Heart left ventricle (tissue), 16 donors: Measurements from ENCODE around the gene PLIN1. TPM values are rescaled to one million over a fixed set of nuclear protein-coding genes. Genes with fewer than 3 reads are reported as not detected.

Experiments
- ATAC-seq, 4 donors: fragments of 200-7000 bp; cut with Tn5 transposase; one replicate each; pipeline ENCODE4 v1.9.1; 2020 to 2022; ENCODE audit warnings: moderate library complexity in 4 of 4, mild to moderate bottlenecking in 3 of 4, moderate number of reproducible peaks in 1 of 4
- DNase-seq, 5 donors: peaks; one replicate each; pipeline ENCODE4 v3.0.0-alpha.2; 2020
- H3K27ac ChIP-seq, 12 donors: fragments of 200-600 bp; sonication (generic) in 4 of 12; one replicate each; pipeline versions ENCODE4 v1.5.0 to v1.8.0; 2016 to 2022; ENCODE audit warnings: mild to moderate bottlenecking in 2 of 12
- H3K27me3 ChIP-seq, 9 donors: fragments of 200-600 bp; sonication (generic) in 2 of 9; one replicate each; pipeline versions ENCODE4 v1.5.1 to v1.8.0; 2016 to 2022; ENCODE audit warnings: mild to moderate bottlenecking in 3 of 9
- H3K36me3 ChIP-seq, 9 donors: fragments of 200-600 bp; sonication (generic) in 2 of 9; one replicate each; pipeline versions ENCODE4 v1.5.0 to v1.8.0; 2018 to 2022; ENCODE audit warnings: mild to moderate bottlenecking in 2 of 9
- H3K4me1 ChIP-seq, 12 donors: fragments of 200-600 bp; sonication (generic) in 4 of 12; one replicate each; pipeline versions ENCODE4 v1.5.0 to v1.8.0; 2016 to 2022; ENCODE audit warnings: mild to moderate bottlenecking in 3 of 12
- H3K4me3 ChIP-seq, 12 donors: fragments of 200-600 bp; sonication (generic) in 4 of 12; one replicate each; pipeline versions ENCODE4 v1.5.0 to v1.8.0; 2017 to 2022; ENCODE audit warnings: mild to moderate bottlenecking in 9 of 12, moderate library complexity in 4 of 12
- H3K9me3 ChIP-seq, 12 donors: fragments of 200-600 bp; sonication (generic) in 4 of 12; one replicate each; pipeline versions ENCODE4 v1.5.0 to v1.8.0; 2016 to 2022; ENCODE audit warnings: mild to moderate bottlenecking in 1 of 12
- CTCF ChIP-seq, 12 donors: fragments of 200-600 bp; sonication (generic) in 4 of 12; IDR thresholded peaks; one replicate each; pipeline versions ENCODE4 v1.5.0 to v1.8.0; 2018 to 2022; ENCODE audit warnings: antibody characterized with exemption in 12 of 12, mild to moderate bottlenecking in 5 of 12
- POLR2A ChIP-seq, 2 donors: fragments of 450-650 bp; IDR thresholded peaks; one replicate each; pipeline ENCODE4 v1.6.1; 2017; ENCODE audit warnings: antibody characterized with exemption in 2 of 2, mild to moderate bottlenecking in 2 of 2, moderate library complexity in 2 of 2
- whole genome bisulfite sequencing, 4 donors: extraction: QIAGEN DNeasy Blood & Tissue Kit in 2 of 4; methylation state at CpG; one replicate each; pipeline versions ENCODE4 v1.1.5 to v1.1.7; 2013 to 2018; 5-methylcytosine and 5-hydroxymethylcytosine counted together
- intact Hi-C, 10 donors: fragments of 100-400 bp; cut with DNase I; formaldehyde crosslinking; loops; one replicate each; pipeline versions ENCODE4 v1.11.1 to v1.14.2; 2022
- polyA plus RNA-seq, 2 donors: library from polyadenylated mRNA; stranded (reverse); fragments of 200-250 nt; gene quantifications; one replicate each; pipeline ENCODE4 v1.2.3, GENCODE V29; 2013
- total RNA-seq, 9 donors: library from RNA; depleted of rRNA in 2 of 9; stranded (reverse); fragments of >200 nt in 2 of 9; fragmentation: NEBNext Ultra II Directional in 3 of 9; extraction: Animal tissue kit (Norgen Biotek cat#: 25700) in 3 of 9; gene quantifications; one replicate each; pipeline versions ENCODE4 v1.1.0 to v1.2.4, GENCODE V29; 2016 to 2023
- donor health status: ischemic (EF 13 %, LVEDD 7.1; RV severe dilation, severe dysfunction).
- donor health status: healthy with polysubstance abuse.
- donor health status: DM: no; HTN: yes; CAD: no.
- donor health status: DM: no; HTN: no; CAD: no.
- donor health status: ischemic (EF 25% LVEDD 6.9; RV normal size, moderate dysfunction).
- donor health status: ischemic (EF 25% LVEDD 5.7; RV mildly dilated, moderate dysfunction).
- donor health status: healthy.
- donor health status: DM: yes; HTN: yes; CAD: no.
- donor health status: ischemic (EF 35%, LVEDD 5.7; RV mildly dilated, moderate dysfunction).
- donor health status: nonischemic (EF 11% LVEDD 7.7; RV severe dilation, severe dysfunction).
- donor health status: DM: yes; HTN: yes; CAD: no.
- donor health status: PGD.
- donor health status: ischemic (EF 29% LVEDD 5.4; RV normal size, mild dysfunction).
- donor health status: nonischemic (EF 23%, LVEDD 6.1; RV moderate dilation, normal function).

PLIN1 gene
- total and polyA plus RNA-seq, 11 donors = 0.28 to 143 (median 4.0) TPM

DNA sequence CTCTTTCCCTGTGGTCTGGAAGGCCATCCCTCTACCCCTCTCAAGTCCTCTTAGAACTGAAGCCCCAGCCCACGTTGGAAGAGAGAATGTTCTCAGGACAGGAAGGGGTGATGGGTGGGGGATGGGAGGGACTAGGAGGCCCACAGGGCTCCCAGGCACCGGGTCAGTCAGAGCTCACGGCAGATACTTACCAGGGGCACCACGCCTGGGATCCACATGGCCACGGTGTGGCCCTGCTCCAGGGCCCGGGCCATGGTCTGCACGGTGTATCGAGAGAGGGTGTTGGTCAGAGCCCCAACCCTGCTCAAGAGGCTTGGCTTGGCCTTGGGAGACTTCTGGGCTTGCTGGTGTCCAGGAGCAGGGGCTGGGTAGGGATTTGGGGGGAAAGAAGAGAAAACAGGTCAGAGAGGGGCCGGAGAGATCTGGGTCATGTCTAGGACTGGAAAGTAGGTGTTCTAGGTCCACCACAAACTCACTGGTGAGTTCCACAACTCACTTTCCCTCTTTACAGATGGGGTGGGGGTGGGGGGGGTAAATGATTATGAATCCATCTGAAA, 9.8 kb downstream of the PLIN1 start:
- Histone ChIP-seq H3K9me3 (no peaks in the 10 kb centered on the region), H3K27ac (no peak overlapping the region), H3K4me3 (no peak overlapping the region), H3K4me1 (peaks cover 0 to 19% (median 14%) of the 10 kb centered on the region in 12 donors), H3K36me3 (no peaks in the 10 kb centered on the region), H3K27me3 (no peaks in the 10 kb centered on the region)
- ATAC-seq = no peak
- TF ChIP-seq POLR2A (IDR thresholded peaks at IDR 0.05) (no peak), CTCF (IDR thresholded peaks at IDR 0.05) (no peak)
- no peak for DNase-seq
- 73 to 92% (median 80%) methylated on average over 8 to 9 of the region's 9 CpGs for WGBS, 4 donors
- intact Hi-C loops = no loop called here

DNA sequence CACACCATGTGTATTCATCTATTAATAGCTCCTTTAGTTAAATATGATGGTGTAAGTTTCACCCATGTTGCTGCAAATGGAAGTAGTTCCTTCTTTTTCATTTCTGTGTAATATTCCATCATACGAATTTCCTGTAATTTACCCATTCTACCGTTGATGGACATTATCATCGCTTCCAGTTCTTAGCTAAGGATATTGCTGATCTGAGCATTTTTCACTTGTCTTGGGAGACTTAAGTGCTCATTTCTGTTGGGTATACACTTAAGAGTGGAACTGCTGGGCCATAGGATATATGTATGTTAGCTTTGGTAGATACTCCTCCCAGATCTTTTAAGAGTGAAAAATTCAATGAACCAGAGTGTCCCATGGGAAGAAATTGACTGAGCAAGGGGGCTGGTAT, 11.0 kb downstream of the PLIN1 start:
- Histone ChIP-seq H3K36me3 (no peaks in the 10 kb centered on the region), H3K9me3 (no peaks in the 10 kb centered on the region), H3K27me3 (no peaks in the 10 kb centered on the region), H3K4me1 (peaks cover 0 to 22% (median 16%) of the 10 kb centered on the region in 12 donors), H3K4me3 (no peak overlapping the region), H3K27ac (no peak overlapping the region)
- no peak for DNase-seq
- no peak for ATAC-seq
- 90 to 97% (median 92%) methylated on average over 3 of the region's 3 CpGs for WGBS, 4 donors
- intact Hi-C loops = no loop called here
- no peak for TF ChIP-seq POLR2A (IDR thresholded peaks at IDR 0.05)
- TF ChIP-seq CTCF (IDR thresholded peaks at IDR 0.05) = no peak

DNA sequence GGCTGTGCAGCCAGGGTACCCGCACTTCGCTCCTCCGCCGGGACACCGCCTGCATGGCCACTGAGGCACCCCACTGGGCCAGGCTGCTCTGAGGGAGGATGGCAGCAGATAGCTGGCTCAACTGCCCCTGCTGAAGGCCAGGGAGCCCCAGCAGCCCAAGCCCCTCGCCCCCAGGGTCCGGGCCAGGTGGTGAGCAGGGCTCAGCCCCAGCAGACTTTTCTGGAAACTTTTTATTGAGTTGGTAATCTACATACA, 11.5 kb downstream of the PLIN1 start:
- TF ChIP-seq POLR2A (IDR thresholded peaks at IDR 0.05) = no peak
- TF ChIP-seq CTCF (IDR thresholded peaks at IDR 0.05) = no peak
- intact Hi-C loops = no loop called here
- Histone ChIP-seq H3K4me1 (peaks cover 0 to 26% (median 21%) of the 10 kb centered on the region in 12 donors), H3K4me3 (no peak overlapping the region), H3K36me3 (no peaks in the 10 kb centered on the region), H3K27me3 (no peaks in the 10 kb centered on the region), H3K27ac (no peak overlapping the region), H3K9me3 (no peaks in the 10 kb centered on the region)
- 88 to 98% (median 96%) methylated on average over 5 to 7 of the region's 7 CpGs for WGBS, 4 donors
- DNase-seq (no peak), ATAC-seq (no peak)

GRCh38 chr15:89666858-89667705, 12.1 kb downstream of the PLIN1 start:
- TF ChIP-seq CTCF (IDR thresholded peaks at IDR 0.05) = no peak
- no peak for TF ChIP-seq POLR2A (IDR thresholded peaks at IDR 0.05)
- no peak for ATAC-seq
- Histone ChIP-seq H3K27me3 (no peaks in the 10 kb centered on the region), H3K9me3 (no peaks in the 10 kb centered on the region), H3K4me1 (peaks cover 0 to 29% (median 24%) of the 10 kb centered on the region in 12 donors), H3K27ac (peak overlapping the region in 1 of 12 donors; percentile 89), H3K4me3 (no peak overlapping the region), H3K36me3 (no peaks in the 10 kb centered on the region)
- no peak for DNase-seq
- 82 to 86% (median 84%) methylated on average over 8 to 13 of the region's 13 CpGs for WGBS, 4 donors
- intact Hi-C loops = no loop called here
